HG02884 (cell line): ENCODE measurements around the gene SOD2.
"Not testable (repeated sequence)": the region's sequence is repeated elsewhere in the genome, so short reads cannot be mapped to it uniquely, and the experiment has no call there.

ENCODE experiments used
- ATAC-seq: cut with Tn5 transposase; IDR thresholded peaks from one replicate; pipeline ENCODE4 v1.9.1; 2021; ENCODE audit warnings: mild to moderate bottlenecking, moderate library complexity; ENCODE audit not compliant: unreplicated experiment

Gene SOD2

DNA sequence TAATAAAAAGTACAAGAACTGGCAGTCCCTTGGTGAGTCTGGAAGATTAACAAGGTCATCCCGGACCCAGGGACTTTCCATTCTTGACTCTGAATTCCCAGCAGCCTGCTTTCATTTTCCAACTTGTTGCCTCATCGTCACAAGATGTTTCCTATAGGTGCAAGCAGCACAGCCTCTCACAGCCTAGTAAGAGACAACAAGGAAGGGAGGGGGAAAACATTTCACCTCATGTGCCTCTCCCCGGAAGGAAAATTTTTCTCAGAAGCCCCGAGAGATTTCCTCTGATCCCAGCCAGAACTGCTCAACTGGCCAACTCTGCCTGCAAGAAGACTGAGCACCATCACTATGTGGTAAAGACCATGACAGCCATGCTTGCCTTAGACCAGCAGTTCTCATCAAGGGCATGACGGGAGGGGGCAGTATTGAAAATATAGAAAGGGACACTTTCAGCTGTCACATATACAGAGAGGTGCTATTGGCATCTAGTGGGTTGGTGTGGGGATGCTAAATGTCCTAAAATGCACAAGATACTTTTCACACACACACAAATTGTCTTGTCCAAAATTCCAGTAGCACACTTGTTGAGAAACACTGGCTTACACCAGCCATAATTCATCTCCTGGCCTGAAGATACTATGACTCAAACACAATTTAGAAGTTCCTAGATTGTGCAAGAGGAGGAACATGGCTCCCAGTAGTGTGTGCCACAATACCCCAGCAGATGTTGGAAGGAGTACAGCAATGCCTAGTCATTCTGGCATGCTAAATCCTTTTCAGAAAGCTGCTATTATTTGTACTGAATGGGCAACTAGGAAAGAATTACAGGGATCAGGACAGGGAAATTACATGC lies 23.4 kb upstream of the SOD2 start:
- ATAC-seq: no peak

DNA sequence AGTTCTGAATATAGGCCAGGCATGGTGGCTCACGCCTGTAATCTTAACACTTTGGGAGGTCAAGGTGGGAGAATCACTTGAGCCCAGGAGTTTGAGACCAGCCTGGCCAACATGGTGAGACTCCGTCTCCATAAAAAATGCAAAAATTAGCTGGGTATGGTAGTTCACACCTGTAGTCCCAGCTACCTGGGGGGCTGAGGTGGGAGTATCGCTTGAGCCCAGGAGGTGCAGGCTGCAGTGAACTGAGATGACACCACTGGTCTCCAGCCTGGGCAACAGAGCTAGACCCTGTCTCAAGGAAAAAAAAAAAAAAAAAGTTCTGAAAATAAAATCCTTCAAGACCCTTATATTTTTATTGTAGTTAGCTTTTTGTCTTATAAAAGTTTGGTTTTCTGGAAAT lies 22.6 kb upstream of the SOD2 start:
- no peak for ATAC-seq

DNA sequence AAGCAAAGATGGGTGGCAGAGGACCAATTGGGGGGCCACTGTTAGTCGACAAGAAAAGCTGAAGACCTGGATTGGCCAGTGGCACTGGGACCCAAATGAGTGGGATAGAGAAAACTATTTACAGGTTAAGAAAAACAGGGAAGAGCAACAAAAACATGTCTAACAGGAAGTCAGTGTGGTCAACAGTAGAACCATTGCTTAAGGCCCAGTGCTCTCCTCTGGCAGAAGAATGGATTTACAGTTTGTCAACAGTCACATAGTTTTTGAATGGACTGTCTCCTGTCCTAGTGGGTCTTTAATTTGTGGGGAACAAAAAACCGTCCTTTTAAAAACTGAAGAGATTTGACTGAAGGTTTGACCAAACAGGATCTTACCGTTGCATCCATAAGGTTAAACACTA lies 22.1 kb upstream of the SOD2 start:
- no peak for ATAC-seq

DNA sequence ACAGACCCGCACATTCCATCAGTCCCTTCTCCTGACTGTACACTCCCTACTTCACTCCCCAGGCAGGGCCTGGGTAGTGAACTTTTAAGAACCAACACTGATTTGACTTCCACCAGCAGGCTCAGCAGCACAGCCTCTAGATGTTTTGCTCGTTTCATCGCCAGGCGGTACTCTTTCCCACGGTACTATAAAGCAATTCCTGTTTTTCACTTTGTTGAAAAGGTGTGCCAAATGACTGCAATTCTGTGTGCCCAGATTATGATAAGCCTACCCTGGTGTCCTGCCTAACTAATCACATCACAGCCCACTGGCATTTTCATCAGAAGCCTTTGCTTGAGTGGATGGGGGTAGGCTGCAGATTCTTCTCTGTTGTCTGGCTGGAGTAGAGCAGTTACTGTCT lies 21.4 kb upstream of the SOD2 start:
- ATAC-seq: no peak

DNA sequence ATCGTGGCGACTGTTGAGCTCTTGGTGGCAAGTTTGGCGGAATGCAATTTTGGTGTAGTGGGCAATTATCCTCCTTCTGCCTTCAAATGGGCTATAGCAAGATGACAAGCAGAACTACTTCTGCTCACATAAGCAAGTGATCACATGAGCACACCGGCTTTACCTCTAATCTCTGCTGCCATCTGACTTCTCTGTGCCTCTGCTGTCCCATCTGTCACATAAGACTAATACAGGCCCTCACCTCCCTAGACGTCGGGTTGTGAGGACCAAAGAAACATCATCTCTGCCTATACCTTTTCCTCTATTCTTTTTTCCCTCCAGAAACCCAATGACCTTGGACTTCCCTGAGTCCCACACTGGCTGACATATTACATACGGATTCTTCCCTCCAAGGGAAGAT lies 20.9 kb upstream of the SOD2 start:
- no peak for ATAC-seq

DNA sequence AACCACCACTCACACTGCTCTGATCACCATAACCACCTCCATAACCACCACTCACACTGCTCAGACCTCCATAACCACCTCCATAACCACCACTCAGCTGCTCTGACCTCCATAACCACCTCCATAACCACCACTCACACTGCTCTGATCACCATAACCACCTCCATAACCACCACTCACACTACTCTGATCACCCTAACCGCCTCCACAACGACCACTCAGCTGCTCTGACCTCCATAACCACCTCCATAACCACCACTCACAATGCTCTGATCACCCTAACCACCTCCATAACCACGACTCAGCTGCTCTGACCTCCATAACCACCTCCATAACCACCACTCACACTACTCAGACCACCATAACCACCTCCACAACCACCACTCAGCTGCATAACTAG lies 19.3 kb upstream of the SOD2 start:
- ATAC-seq: not testable (repeated sequence)

DNA sequence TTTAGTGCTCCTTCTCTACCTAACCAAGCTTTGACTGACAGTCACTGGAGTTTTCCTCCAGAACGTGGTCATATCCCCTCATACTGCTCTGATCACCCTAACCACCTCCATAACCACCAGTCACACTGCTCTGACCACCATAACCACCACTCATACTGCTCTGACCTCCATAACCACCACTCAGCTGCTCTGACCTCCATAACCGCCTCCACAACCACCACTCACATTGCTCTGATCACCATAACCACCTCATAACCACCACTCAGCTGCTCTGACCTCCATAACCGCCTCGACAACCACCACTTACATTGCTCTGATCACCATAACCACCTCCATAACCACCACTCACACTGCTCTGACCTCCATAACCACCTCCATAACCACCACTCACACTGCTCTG lies 17.6 kb upstream of the SOD2 start:
- ATAC-seq: not testable (repeated sequence)

DNA sequence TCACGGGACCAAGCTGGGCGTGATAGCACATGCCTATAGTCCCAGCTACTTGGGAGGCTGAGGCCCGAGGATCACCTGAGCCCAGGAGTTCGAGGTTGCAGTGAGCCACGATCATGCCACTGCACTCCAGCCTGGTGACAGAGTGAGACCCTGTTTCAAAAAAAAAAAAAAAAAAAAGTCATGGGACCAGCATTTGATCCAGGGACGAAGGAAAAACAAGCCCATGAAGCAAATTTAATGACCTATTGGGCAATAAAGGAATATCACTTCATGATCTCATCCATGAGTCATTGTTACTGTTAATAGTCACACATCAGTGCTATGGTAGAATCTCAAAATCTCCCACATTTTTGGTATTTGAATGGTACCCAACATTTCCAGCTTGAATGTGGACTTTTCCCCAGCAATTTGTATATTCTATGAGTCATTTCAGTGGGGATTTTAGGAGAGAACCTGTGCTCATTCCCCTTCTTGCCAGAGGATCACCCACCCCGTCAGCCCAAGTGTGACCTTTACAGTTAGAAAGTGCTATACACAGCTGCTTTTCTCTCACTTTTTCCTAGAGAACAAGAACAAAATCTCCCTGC lies 8.5 kb upstream of the SOD2 start:
- no peak for ATAC-seq

DNA sequence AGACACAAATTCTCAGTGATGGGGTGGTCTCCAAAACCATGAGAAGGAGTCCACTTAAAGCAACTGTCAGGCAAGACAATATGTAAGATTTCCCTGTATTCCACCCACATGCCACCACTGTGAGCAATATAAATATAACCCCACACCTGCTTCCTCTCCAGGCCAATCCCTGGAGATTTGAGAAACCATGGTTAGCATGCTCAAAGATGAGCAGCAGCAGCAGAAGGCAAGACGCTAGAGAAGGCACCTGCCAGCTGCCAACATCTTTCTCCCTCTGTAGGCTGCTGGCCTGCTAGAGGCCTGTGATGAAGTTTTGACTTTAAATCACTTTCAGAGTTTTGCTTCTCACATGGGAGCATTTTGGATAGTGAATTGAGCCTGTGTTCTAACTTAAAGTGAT lies 7.9 kb upstream of the SOD2 start:
- ATAC-seq: no peak

DNA sequence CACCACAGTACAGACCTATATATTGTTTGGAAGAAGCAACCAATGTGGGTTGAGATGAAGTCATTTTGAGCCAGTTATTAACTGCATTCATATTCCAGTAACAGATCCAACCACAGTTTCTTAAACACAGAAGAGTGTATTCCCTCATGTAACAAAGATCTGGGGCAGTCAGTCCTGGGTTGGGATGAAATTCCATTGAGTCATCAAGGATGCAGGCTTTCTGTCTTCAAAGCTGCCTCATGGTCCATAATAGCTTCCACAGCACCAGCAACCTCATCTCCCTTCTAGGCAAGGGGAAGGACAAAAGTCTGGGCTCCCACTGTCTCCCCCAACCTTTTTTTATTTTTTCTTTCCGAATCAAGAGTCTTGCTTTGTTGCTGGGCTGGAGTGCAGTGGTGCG lies 2.9 kb upstream of the SOD2 start:
- no peak for ATAC-seq

DNA sequence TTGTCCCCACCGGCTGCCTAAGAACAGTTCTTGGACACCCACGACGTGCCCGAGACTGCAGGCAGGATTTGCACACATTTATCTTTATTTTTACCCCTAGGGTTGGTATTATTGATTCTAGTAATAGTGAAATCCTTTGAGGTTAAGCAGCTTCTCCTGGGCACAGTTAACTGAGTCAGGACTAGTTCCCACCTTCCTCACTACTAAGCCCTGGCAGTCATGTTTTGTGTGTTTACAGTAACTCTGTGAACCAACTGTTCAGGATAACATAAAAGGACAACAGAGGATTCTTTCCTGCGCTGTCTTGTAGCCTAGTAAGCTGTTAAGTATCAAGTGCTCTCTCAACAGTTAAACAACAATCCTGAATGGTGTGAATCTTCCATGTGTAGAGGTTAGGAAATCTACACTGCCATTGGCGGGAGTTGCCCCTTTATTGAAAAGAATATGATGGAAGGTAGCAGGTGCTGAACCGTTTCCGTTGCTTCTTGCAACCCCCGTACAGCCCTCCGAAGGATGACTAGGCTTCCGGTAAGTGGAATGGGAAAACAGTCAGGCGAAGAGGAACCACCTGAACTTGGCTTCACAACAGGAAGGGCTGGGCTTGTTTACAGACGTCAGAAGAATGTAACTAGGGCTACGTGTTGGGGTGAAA lies 979 bp upstream of the SOD2 start:
- ATAC-seq: peak; percentile 5

DNA sequence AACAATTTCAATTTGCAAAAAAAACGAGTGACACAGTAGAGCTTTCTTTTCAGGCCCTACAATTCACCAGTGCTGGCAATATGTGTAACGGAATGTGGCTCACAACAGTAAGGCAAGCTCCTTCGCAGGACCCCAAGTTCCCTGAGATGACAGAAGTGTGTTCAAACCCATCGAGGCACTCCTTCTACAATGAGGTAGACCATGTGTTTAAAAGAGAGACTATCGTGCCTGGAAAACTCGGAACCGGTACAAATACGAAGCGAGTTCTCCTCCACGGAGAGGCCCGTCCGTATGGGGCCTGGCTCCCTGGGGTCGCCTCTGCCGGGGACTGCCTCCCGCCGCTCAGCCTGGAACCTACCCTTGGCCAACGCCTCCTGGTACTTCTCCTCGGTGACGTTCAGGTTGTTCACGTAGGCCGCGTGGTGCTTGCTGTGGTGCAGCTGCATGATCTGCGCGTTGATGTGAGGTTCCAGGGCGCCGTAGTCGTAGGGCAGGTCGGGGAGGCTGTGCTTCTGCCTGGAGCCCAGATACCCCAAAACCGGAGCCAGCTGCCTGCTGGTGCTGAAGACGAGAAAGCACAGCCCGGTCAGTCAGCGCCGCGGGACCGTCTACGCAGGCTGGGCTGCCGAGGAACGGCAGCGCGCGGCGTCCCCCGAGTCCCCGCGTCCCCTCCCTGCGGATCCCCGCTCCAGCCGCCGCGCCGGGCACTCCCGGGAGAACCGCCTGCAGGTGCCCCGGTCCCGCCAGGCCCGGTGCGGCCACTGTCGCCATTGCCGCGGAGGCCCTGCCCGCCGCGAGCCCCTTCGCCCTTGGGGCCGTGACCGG lies 526 bp downstream of the SOD2 start:
- ATAC-seq: peak; percentile 38

DNA sequence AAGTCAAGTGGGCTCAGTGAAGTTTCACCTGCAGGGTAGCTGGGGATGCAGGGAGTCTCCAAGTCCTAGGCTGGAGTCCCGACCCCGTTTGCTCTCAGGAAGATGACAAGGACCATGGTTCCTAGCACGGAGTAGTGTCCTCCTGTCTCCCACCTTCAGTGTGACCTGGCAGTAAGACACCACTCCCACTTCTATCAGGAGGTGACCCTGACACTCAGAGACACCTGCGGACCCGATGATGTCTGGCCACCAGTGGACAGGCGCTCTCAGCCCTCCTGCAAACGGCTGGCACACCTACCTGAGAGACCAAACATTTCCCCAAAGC lies 1.1 kb downstream of the SOD2 start:
- no peak for ATAC-seq

DNA sequence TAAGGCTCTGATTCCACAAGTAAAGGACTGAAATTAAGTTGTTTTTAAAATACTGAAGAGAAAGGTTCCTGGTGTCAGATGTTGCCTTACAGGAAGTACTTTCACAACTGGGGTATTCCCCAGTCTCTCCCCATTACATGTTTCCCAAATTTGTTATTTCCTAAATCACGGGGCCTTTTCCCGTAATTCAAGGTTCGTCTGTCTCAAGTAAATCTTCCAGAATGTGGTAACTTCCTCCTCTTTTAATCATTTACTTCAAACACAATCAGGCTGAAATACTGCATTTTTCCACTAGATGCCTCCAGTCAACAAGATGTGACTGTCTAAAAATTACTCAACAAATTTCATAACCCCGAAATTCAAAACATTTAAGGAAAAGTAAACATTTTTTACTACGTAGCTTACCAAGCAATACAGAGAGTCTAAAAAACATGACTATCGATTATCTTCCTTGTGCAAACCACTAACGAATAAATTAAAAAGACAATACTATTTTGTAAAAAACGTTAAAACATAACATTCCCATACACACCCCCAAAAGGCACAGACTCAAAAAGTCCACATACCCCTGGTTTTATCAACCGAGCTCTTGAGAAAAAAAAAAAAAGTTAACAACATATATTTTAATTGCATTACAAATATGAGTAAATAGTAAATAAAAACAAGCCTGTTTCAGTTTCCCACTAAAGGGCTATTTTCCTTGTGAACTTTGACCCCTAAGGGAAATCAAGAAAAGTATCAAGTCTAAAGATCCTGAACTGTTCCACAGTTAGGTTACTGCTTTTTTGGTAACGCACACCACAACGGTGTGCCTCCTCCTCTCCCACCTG lies 1.7 kb downstream of the SOD2 start:
- no peak for ATAC-seq

DNA sequence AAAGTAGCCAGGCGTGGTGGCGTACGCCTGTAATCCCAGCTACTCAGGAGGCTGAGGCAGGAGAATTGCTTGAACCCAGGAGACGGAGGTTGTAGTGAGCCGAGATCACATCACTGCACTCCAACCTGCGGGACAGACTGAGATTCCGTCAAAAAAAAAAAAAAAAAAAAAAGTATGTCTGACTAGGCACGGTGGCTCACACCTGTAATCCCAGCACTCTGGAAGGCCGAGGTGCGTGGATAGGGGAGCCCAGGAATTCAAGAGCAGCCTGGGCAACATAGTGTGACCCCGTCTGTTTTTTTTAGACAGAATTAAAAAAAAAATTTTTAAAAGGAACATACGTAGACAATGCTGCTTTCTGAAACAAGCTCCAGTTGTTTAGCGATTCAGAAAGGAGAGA lies 2.9 kb downstream of the SOD2 start:
- not testable (repeated sequence) for ATAC-seq

DNA sequence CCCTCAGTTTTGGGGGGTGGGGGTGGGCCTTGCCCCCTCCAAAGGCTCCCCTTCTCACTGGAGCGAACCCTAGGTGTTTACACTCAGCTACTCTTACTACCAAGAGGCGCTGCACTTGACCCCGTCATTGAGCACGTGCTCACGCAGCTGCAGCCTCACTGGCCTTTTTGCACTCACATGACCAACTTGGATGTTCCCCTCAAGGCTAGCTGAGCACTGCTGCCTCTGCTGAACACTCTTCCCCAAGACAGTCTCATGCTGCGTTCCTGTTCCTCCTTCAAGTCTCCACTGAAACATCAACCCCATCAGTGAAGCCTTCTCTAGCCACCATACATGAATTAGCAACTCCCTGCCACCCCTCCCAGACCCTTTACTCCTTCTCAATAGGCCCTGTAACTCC lies 4.0 kb downstream of the SOD2 start:
- ATAC-seq: no peak

DNA sequence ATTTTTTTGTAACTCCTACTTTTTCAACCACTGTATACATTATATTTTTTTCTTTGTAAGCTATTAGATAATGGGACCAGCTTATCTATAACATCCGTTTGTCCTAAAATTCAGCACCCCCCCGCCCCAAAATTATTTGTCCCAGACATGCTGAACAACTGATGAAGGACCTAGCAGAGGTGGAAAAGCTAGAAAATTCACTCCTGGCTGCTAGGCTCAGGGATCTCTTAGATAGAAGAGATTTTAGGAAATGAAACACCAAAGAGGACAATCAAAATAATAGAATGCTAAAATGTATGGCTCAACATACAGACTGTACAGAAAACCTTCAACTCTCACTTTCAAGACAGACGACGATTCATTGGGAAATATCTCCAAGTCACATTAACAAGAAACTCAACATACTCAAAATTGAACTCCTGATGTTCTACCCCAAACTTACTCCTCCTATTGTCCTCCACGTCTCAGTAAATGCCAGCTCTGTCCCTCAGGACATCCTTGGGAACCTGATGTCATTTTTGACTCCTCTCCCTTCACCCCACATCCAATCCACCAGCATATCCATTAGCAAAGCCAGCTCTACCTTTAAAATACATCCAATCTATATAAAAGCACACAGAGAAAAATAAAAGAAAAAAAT lies 4.7 kb downstream of the SOD2 start:
- no peak for ATAC-seq

DNA sequence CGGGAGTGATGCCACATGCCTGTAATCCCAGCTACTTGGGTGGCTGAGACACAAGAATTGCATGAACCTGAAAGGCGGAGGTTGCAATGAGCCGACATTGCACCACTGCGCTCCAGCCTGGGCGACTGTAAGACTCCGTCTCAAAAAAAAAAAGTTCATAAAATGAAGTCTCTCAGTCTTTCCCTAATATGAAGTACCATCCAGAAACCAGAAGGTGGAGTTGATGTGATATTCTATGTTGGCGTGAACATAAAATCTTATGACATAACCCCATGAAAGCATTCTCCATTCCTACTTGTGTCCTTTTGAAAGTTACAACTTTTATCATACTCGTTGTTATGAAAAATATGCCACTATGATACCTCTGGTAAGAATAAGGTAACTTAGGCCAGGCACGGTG lies 5.7 kb downstream of the SOD2 start:
- no peak for ATAC-seq

DNA sequence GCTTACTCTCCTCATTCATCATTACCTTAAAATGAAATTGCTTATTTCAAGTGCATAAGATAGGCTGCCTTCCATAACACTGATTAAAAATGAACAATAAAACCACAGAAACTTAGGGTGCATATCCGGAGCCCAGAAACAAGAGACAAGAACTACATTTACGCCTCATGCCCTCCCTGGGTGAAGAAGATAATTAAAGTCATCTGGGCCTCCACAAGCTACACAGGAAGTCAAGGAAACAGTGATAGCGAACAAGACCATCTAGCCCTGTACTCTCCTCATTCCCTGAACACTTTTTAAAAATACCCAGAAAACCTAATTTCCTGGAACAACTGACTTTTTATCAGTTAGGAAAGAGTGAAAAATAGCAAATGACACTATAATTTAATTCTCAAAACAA lies 6.3 kb downstream of the SOD2 start:
- ATAC-seq: no peak

DNA sequence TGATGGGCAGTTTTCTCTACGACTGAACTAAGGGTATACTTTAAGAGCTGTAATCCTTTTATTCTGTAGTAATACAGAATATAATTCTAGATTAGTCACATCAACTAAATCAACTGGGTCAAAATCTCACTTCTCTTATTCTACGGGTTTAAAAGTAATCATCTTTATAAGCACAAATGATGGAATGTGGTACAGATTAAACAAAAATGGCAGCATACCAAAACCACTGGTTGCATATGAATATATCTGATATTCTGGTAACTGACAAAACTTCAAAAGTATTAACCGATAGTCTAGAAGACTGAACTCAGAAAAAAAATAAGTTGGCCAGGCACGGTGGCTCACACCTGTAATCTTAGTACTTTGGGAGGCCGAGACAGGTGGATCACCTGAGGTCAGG lies 7.0 kb downstream of the SOD2 start:
- ATAC-seq: no peak
